PFSK-1 (cell line): ENCODE measurements around the gene DNAH12.

Experiments
- FOXP2 ChIP-seq: optimal IDR thresholded peaks from 2 replicates; pipeline ENCODE3; 2011; ENCODE audit warnings: borderline replicate concordance, control low read depth, inconsistent platforms; ENCODE audit not compliant: insufficient read depth; ENCODE audit errors: extremely low read length, extremely low read depth
- POLR2AphosphoS5 ChIP-seq: IDR thresholded peaks from 2 replicates; pipeline ENCODE4 v1.6.1; 2012; ENCODE audit warnings: low read depth, mild to moderate bottlenecking, control low read depth, low read length, moderate library complexity
- SIN3A ChIP-seq: IDR thresholded peaks from 2 replicates; pipeline ENCODE4 v1.6.1; 2012; ENCODE audit warnings: mild to moderate bottlenecking, low read length, moderate library complexity, borderline replicate concordance; ENCODE audit not compliant: insufficient read depth
- TAF1 ChIP-seq: IDR thresholded peaks from 2 replicates; pipeline ENCODE4 v1.6.1; 2012; ENCODE audit warnings: low read length, control low read depth, borderline replicate concordance; ENCODE audit not compliant: insufficient read depth
- TF ChIP-seq, protein P1 (sequence below), 2 experiments: IDR thresholded peaks; 2 replicates each; pipeline versions ENCODE4 v1.6.1 to v1.8.0; 2011 to 2012; ENCODE audit warnings: low read depth in 2 of 2, low read length in 2 of 2, control low read depth in 1 of 2, inconsistent platforms in 1 of 2, mild to moderate bottlenecking in 1 of 2, moderate library complexity in 1 of 2; ENCODE audit not compliant: insufficient read depth in 1 of 2

Gene DNAH12

DNA sequence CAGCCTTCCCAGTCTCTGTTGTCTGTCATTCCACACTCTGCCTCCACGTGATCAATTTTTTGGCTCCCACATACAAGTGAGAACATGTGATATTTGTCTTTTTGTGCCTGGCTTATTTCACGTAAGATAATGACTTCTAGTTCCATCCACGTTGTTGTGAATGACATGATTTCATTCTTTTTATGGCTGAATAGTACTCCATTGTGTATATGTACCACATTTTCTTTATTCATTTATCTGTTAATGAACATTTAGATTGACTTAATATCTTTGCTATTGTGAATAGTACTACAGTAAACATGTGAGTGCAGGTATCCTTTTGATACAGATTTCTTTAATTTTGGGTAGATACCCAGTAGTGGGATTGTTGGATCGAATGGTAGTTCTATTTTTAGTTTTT is 283.0 kb downstream of the DNAH12 start:
- TF ChIP-seq TAF1 (no peak), SIN3A (no peak), FOXP2 (no peak), POLR2AphosphoS5 (no peak)
- TF ChIP-seq, protein P1, sequence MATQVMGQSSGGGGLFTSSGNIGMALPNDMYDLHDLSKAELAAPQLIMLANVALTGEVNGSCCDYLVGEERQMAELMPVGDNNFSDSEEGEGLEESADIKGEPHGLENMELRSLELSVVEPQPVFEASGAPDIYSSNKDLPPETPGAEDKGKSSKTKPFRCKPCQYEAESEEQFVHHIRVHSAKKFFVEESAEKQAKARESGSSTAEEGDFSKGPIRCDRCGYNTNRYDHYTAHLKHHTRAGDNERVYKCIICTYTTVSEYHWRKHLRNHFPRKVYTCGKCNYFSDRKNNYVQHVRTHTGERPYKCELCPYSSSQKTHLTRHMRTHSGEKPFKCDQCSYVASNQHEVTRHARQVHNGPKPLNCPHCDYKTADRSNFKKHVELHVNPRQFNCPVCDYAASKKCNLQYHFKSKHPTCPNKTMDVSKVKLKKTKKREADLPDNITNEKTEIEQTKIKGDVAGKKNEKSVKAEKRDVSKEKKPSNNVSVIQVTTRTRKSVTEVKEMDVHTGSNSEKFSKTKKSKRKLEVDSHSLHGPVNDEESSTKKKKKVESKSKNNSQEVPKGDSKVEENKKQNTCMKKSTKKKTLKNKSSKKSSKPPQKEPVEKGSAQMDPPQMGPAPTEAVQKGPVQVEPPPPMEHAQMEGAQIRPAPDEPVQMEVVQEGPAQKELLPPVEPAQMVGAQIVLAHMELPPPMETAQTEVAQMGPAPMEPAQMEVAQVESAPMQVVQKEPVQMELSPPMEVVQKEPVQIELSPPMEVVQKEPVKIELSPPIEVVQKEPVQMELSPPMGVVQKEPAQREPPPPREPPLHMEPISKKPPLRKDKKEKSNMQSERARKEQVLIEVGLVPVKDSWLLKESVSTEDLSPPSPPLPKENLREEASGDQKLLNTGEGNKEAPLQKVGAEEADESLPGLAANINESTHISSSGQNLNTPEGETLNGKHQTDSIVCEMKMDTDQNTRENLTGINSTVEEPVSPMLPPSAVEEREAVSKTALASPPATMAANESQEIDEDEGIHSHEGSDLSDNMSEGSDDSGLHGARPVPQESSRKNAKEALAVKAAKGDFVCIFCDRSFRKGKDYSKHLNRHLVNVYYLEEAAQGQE (IDR thresholded peaks at IDR 0.05; ENCODE audit: insufficient read depth in 1 of 2, low read depth in 2 of 2, low read length in 2 of 2): no peak

DNA sequence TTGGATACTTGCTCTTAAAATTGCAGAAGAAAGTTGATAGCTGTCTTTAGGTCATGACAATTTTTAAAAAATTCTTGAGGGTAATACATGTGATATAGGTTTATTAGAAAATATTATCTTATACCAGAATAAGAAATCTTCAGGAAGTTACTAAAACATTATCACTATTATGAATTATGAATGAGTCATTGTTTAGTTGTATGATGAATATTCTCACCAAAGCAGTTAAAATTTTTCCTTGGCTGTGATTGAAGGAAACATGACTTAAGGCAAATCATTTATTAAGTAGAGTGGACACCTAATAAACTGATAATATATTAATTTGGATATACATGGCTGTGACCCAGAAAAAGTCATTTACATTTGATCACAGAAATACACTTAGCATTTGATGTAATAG is 286.5 kb downstream of the DNAH12 start:
- no peak for TF ChIP-seq FOXP2
- TF ChIP-seq, protein P1 (IDR thresholded peaks at IDR 0.05; ENCODE audit: insufficient read depth in 1 of 2, low read depth in 2 of 2, low read length in 2 of 2): no peak

DNA sequence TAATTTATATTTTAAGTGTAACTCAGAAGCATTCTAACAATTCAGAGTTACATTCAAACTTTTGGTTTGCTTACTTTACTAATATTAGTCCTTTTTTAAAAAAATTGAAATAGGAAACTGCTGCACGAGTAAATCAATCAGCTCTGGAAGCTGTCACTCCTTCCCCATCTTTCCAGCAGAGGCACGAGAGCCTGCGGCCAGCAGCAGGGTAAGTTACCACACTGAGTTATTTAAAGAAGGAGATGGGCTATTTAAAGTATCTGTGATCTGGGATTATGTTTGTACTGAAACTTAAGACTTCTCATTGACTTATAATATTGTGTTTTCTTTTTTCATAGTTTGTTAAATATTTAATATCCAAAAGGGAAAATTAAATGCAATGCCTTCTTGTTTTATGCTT is 287.3 kb downstream of the DNAH12 start:
- TF ChIP-seq, protein P1 (IDR thresholded peaks at IDR 0.05; ENCODE audit: insufficient read depth in 1 of 2, low read depth in 2 of 2, low read length in 2 of 2): no peak
- no peak for TF ChIP-seq POLR2AphosphoS5
- TF ChIP-seq FOXP2: no peak
- TF ChIP-seq SIN3A: no peak
- TF ChIP-seq TAF1: no peak

DNA sequence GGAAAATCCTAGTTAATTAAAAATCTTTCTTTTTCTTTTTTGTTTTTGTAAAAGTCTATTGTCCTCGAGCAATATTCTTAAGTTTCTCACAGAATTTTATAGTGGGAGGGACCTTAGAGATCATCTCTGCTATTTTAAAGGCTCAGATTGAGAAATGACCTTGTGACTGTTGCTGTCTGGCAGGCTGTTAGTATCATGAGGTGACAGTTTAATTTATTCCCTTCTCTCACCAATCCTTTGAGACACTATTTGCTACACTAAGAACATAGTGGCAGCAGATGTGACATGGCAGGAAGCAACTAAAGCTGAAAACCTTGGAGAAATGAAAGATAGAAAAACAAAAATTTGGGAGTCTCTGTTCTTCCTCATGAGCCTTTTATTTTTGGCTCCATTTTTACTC is 291.7 kb downstream of the DNAH12 start:
- TF ChIP-seq, protein P1 (IDR thresholded peaks at IDR 0.05; ENCODE audit: insufficient read depth in 1 of 2, low read depth in 2 of 2, low read length in 2 of 2): no peak
- TF ChIP-seq SIN3A: no peak
- no peak for TF ChIP-seq POLR2AphosphoS5
- no peak for TF ChIP-seq FOXP2
- TF ChIP-seq TAF1: no peak

DNA sequence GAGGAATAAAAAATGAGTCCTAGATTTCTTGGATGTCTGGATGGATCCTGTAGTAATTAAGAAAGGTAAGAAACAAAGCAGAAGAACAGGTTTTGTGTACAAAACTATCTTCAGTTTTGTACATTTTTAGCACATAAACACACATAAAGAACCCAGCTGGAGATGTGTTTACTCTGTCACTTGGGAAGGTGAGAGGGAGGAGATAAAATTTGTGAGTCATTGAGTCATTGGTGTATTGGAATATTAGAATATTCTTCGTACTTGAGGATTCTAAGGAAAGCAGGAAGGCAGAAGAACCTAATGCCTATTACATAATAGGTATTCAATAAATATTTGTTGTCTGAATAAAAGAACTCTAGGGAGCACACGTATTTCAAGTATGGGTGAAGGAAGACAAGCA is 299.2 kb downstream of the DNAH12 start:
- TF ChIP-seq, protein P1 (IDR thresholded peaks at IDR 0.05; ENCODE audit: insufficient read depth in 1 of 2, low read depth in 2 of 2, low read length in 2 of 2): no peak
- TF ChIP-seq POLR2AphosphoS5: no peak
- TF ChIP-seq FOXP2: no peak
- TF ChIP-seq SIN3A: no peak
- TF ChIP-seq TAF1: no peak
